ENCODE data around the gene PHACTR1. TPM values are rescaled to one million over a fixed set of nuclear protein-coding genes. Genes with fewer than 3 reads are reported as not detected.

PHACTR1 gene
- total and polyA plus RNA-seq, 9 of the 15 experiments (the other 6 are each of a cell fraction or from before 2014, with no cell fraction given), result 11.5 to 32.6 (median 22.0) TPM

- Histone ChIP-seq H3K4me1 (replicated peaks in 1 of 2; ENCODE audit: control insufficient read depth in 2 of 2, insufficient read depth in 2 of 2, low read length in 2 of 2) (peaks cover 5 to 7% of the 10 kb centered on the region in 2 experiments; a peak in 3 of 5 replicates), H3K9ac (ENCODE audit: insufficient read depth in 1 of 2, low read depth in 2 of 2, low read length in 2 of 2) (no peak overlapping the region), H3K36me3 (ENCODE audit: control insufficient read depth, insufficient read depth, low read length) (peaks cover 34% of the 10 kb centered on the region; the same call in 2 of the 3 replicates), H3K27ac (ENCODE audit: extremely low read depth, low read depth, low read length) (no peak overlapping the region), H3K9me1 (ENCODE audit: control insufficient read depth, insufficient read depth, low read length) (no peaks in the 10 kb centered on the region), H3K4me3 (no peak overlapping the region), H4K20me1 (replicated peaks; ENCODE audit: control insufficient read depth, insufficient read depth, low read length) (no peaks in the 10 kb centered on the region), H3K79me2 (ENCODE audit: control insufficient read depth, insufficient read depth, low read length) (no peaks in the 10 kb centered on the region), H2AFZ (ENCODE audit: low read depth, low read length) (no peak overlapping the region), H3K27me3 (ENCODE audit: control insufficient read depth in 2 of 2, insufficient read depth in 2 of 2, low read length in 2 of 2) (no peaks in the 10 kb centered on the region), H3K4me2 (ENCODE audit: insufficient read depth, low read length) (no peak overlapping the region), H3K9me3 (replicated peaks; ENCODE audit: control insufficient read depth, insufficient read depth, low read depth, low read length) (no peaks in the 10 kb centered on the region)
- ATAC-seq (no peak), DNase-seq (ENCODE audit: extremely low read depth in 1 of 4, low spot score in 3 of 4) (no peak), FAIRE-seq (no peak)
- POLR2A ChIA-PET, result interaction anchor here (0.6 to 1.1 kb wide), 2 partner anchors 12 to 54 kb away, joined by 3 to 4 read pairs; no protein-coding TSS in a partner anchor
- CTCF ChIA-PET (ENCODE audit: low intra/inter-chr PET ratio), result no interaction called here
- no TSS peak for BruUV-seq (replicated peaks)
- WGBS (ENCODE audit: insufficient coverage, low coverage, missing lambda C conversion rate), result 87% methylated on average over 13 of the region's 13 CpGs
- intact Hi-C loops (cut with micrococcal nuclease), result no loop called here
- in situ Hi-C loops (cut with MboI), result no loop called here
- TF ChIP-seq RAD51 (IDR thresholded peaks at IDR 0.05; ENCODE audit: borderline replicate concordance, low read depth), result no peak
- no peak for TF ChIP-seq ZNF165 (CRISPR knock-in tag; IDR thresholded peaks at IDR 0.05; ENCODE audit: borderline replicate concordance)
- TF ChIP-seq, protein P1, sequence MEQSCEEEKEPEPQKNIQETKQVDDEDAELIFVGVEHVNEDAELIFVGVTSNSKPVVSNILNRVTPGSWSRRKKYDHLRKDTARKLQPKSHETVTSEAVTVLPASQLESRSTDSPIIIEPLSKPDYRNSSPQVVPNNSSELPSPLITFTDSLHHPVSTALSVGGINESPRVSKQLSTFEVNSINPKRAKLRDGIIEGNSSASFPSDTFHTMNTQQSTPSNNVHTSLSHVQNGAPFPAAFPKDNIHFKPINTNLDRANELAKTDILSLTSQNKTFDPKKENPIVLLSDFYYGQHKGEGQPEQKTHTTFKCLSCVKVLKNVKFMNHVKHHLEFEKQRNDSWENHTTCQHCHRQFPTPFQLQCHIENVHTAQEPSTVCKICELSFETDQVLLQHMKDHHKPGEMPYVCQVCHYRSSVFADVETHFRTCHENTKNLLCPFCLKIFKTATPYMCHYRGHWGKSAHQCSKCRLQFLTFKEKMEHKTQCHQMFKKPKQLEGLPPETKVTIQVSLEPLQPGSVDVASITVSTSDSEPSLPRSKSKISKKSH (CRISPR knock-in tag; IDR thresholded peaks at IDR 0.05), result no peak
- no peak for TF ChIP-seq RBM39 (optimal IDR thresholded peaks at IDR 0.05; ENCODE audit: low read depth, low read length)
- TF ChIP-seq, protein P2, sequence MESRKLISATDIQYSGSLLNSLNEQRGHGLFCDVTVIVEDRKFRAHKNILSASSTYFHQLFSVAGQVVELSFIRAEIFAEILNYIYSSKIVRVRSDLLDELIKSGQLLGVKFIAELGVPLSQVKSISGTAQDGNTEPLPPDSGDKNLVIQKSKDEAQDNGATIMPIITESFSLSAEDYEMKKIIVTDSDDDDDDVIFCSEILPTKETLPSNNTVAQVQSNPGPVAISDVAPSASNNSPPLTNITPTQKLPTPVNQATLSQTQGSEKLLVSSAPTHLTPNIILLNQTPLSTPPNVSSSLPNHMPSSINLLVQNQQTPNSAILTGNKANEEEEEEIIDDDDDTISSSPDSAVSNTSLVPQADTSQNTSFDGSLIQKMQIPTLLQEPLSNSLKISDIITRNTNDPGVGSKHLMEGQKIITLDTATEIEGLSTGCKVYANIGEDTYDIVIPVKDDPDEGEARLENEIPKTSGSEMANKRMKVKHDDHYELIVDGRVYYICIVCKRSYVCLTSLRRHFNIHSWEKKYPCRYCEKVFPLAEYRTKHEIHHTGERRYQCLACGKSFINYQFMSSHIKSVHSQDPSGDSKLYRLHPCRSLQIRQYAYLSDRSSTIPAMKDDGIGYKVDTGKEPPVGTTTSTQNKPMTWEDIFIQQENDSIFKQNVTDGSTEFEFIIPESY (CRISPR knock-in tag; IDR thresholded peaks at IDR 0.05), result no peak
- TF ChIP-seq RHOXF2B (CRISPR knock-in tag; conservative IDR thresholded peaks at IDR 0.05), result no peak
- no peak for TF ChIP-seq ZNF197 (CRISPR knock-in tag; IDR thresholded peaks at IDR 0.05; ENCODE audit: low read depth)
- no peak for TF ChIP-seq NFXL1 (CRISPR knock-in tag; IDR thresholded peaks at IDR 0.05)
- no peak for TF ChIP-seq ZNF609 (CRISPR knock-in tag; IDR thresholded peaks at IDR 0.05; ENCODE audit: borderline replicate concordance)
- no peak for TF ChIP-seq ZKSCAN8 (CRISPR knock-in tag; IDR thresholded peaks at IDR 0.05)
- no peak for TF ChIP-seq ZNF263 (CRISPR knock-in tag; IDR thresholded peaks at IDR 0.05; ENCODE audit: borderline replicate concordance)
- TF ChIP-seq, protein P3, sequence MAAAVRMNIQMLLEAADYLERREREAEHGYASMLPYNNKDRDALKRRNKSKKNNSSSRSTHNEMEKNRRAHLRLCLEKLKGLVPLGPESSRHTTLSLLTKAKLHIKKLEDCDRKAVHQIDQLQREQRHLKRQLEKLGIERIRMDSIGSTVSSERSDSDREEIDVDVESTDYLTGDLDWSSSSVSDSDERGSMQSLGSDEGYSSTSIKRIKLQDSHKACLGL (CRISPR knock-in tag; IDR thresholded peaks at IDR 0.05; ENCODE audit: borderline replicate concordance, poor library complexity, severe bottlenecking), result no peak
- no peak for TF ChIP-seq RFX7 (CRISPR knock-in tag; IDR thresholded peaks at IDR 0.05)
These were observed 578.0 kb downstream of the PHACTR1 start for GRCh38 chr6:13294499-13295069.
